ENCODE data around the gene PPP1R12B.

Gene PPP1R12B

GRCh38 chr1:202306535-202307345 lies 41.8 kb upstream of the PPP1R12B start:
- Histone ChIP-seq H3K9ac (ENCODE audit: low read depth, low read length, poor library complexity) (no peak overlapping the region), H3K79me1 (ENCODE audit: low read depth, low read length) (no peaks in the 10 kb centered on the region), H3K4ac (ENCODE audit: low read length) (no peak overlapping the region), H3K27me3 (ENCODE audit: control insufficient read depth in 3 of 3, insufficient read depth in 3 of 3, low read depth in 1 of 3, low read length in 3 of 3) (peaks cover 0 to 56% (median 0%) of the 10 kb centered on the region in 3 experiments), H2BK12ac (ENCODE audit: low read length) (no peak overlapping the region), H3K4me2 (ENCODE audit: insufficient read depth, low read length, poor library complexity, severe bottlenecking) (no peak overlapping the region), H3K14ac (ENCODE audit: low read length) (peak overlapping the region; percentile 10), H4K91ac (ENCODE audit: low read depth, low read length, poor library complexity) (peak overlapping the region; percentile 47), H3K4me3 (ENCODE audit: low read length in 2 of 2) (no peak overlapping the region), H3K9me3 (replicated peaks in 1 of 2; ENCODE audit: control insufficient read depth in 2 of 2, insufficient read depth in 1 of 2, low read depth in 1 of 2, low read length in 2 of 2) (peaks cover 0 to 1% of the 10 kb centered on the region in 2 donors), H3K36me3 (replicated peaks in 1 of 2; ENCODE audit: control insufficient read depth in 2 of 2, insufficient read depth in 2 of 2, low read length in 2 of 2) (no peaks in the 10 kb centered on the region), H2BK15ac (ENCODE audit: low read length) (no peak overlapping the region), H2BK120ac (ENCODE audit: low read depth, low read length) (no peak overlapping the region), H2AK5ac (ENCODE audit: low read depth, low read length) (peak overlapping the region; percentile 33), H3K23ac (ENCODE audit: low read depth, low read length, poor library complexity) (peak overlapping the region; percentile 8), H3K27ac (replicated peaks; ENCODE audit: low read length) (no peak overlapping the region), H3K18ac (ENCODE audit: low read length) (peak overlapping the region; percentile 30), H3K4me1 (ENCODE audit: control insufficient read depth in 2 of 2, insufficient read depth in 1 of 2, low read depth in 1 of 2, low read length in 2 of 2) (no peaks in the 10 kb centered on the region), H2BK5ac (ENCODE audit: low read length) (no peak overlapping the region), H2AFZ (ENCODE audit: low read length) (no peak overlapping the region), H4K8ac (ENCODE audit: low read depth, low read length) (no peak overlapping the region)
- WGBS, 2 donors (ENCODE audit: extremely low coverage in 2 of 2, insufficient read length in 2 of 2, insufficient replicate concordance in 1 of 2), result no CpG with 5 or more reads among the region's 9 CpGs
- DNase-seq (ENCODE audit: low spot score), result no peak

- Histone ChIP-seq H2BK15ac (ENCODE audit: low read length) (no peak overlapping the region), H2BK12ac (ENCODE audit: low read length) (no peak overlapping the region), H2AFZ (ENCODE audit: low read length) (no peak overlapping the region), H3K9me3 (replicated peaks in 1 of 2; ENCODE audit: control insufficient read depth in 2 of 2, insufficient read depth in 1 of 2, low read depth in 1 of 2, low read length in 2 of 2) (no peaks in the 10 kb centered on the region), H2BK5ac (ENCODE audit: low read length) (no peak overlapping the region), H3K4me2 (ENCODE audit: insufficient read depth, low read length, poor library complexity, severe bottlenecking) (no peak overlapping the region), H3K4me3 (ENCODE audit: low read length in 2 of 2) (no peak overlapping the region), H3K23ac (ENCODE audit: low read depth, low read length, poor library complexity) (no peak overlapping the region), H2BK120ac (ENCODE audit: low read depth, low read length) (no peak overlapping the region), H3K27ac (replicated peaks; ENCODE audit: low read length) (no peak overlapping the region), H4K8ac (ENCODE audit: low read depth, low read length) (no peak overlapping the region), H2AK5ac (ENCODE audit: low read depth, low read length) (no peak overlapping the region), H3K79me1 (ENCODE audit: low read depth, low read length) (no peaks in the 10 kb centered on the region), H4K91ac (ENCODE audit: low read depth, low read length, poor library complexity) (no peak overlapping the region), H3K9ac (ENCODE audit: low read depth, low read length, poor library complexity) (no peak overlapping the region), H3K18ac (ENCODE audit: low read length) (no peak overlapping the region), H3K36me3 (replicated peaks in 1 of 2; ENCODE audit: control insufficient read depth in 2 of 2, insufficient read depth in 2 of 2, low read length in 2 of 2) (no peaks in the 10 kb centered on the region), H3K27me3 (ENCODE audit: control insufficient read depth in 3 of 3, insufficient read depth in 3 of 3, low read depth in 1 of 3, low read length in 3 of 3) (peaks cover 0 to 46% (median 0%) of the 10 kb centered on the region in 3 experiments), H3K4ac (ENCODE audit: low read length) (no peak overlapping the region), H3K4me1 (ENCODE audit: control insufficient read depth in 2 of 2, insufficient read depth in 1 of 2, low read depth in 1 of 2, low read length in 2 of 2) (no peaks in the 10 kb centered on the region), H3K14ac (ENCODE audit: low read length) (no peak overlapping the region)
- no peak for DNase-seq (ENCODE audit: low spot score)
These were observed 38.3 kb upstream of the PPP1R12B start for GRCh38 chr1:202310071-202310725.

GRCh38 chr1:202310746-202311145 lies 37.8 kb upstream of the PPP1R12B start:
- Histone ChIP-seq H2AK5ac (ENCODE audit: low read depth, low read length) (no peak overlapping the region), H3K4me1 (ENCODE audit: control insufficient read depth in 2 of 2, insufficient read depth in 1 of 2, low read depth in 1 of 2, low read length in 2 of 2) (no peaks in the 10 kb centered on the region), H3K4me2 (ENCODE audit: insufficient read depth, low read length, poor library complexity, severe bottlenecking) (no peak overlapping the region), H3K4me3 (ENCODE audit: low read length in 2 of 2) (no peak overlapping the region), H3K9me3 (replicated peaks in 1 of 2; ENCODE audit: control insufficient read depth in 2 of 2, insufficient read depth in 1 of 2, low read depth in 1 of 2, low read length in 2 of 2) (no peaks in the 10 kb centered on the region), H2AFZ (ENCODE audit: low read length) (no peak overlapping the region), H4K91ac (ENCODE audit: low read depth, low read length, poor library complexity) (no peak overlapping the region), H2BK15ac (ENCODE audit: low read length) (no peak overlapping the region), H2BK12ac (ENCODE audit: low read length) (no peak overlapping the region), H2BK120ac (ENCODE audit: low read depth, low read length) (no peak overlapping the region), H3K9ac (ENCODE audit: low read depth, low read length, poor library complexity) (no peak overlapping the region), H3K4ac (ENCODE audit: low read length) (no peak overlapping the region), H4K8ac (ENCODE audit: low read depth, low read length) (no peak overlapping the region), H3K36me3 (replicated peaks in 1 of 2; ENCODE audit: control insufficient read depth in 2 of 2, insufficient read depth in 2 of 2, low read length in 2 of 2) (no peaks in the 10 kb centered on the region), H3K79me1 (ENCODE audit: low read depth, low read length) (no peaks in the 10 kb centered on the region), H3K23ac (ENCODE audit: low read depth, low read length, poor library complexity) (no peak overlapping the region), H2BK5ac (ENCODE audit: low read length) (no peak overlapping the region), H3K18ac (ENCODE audit: low read length) (no peak overlapping the region), H3K14ac (ENCODE audit: low read length) (no peak overlapping the region), H3K27ac (replicated peaks; ENCODE audit: low read length) (no peak overlapping the region), H3K27me3 (ENCODE audit: control insufficient read depth in 3 of 3, insufficient read depth in 3 of 3, low read depth in 1 of 3, low read length in 3 of 3) (peaks cover 0 to 43% (median 0%) of the 10 kb centered on the region in 3 experiments)
- no CpG with 5 or more reads among the region's 3 CpGs for WGBS, 2 donors (ENCODE audit: extremely low coverage in 2 of 2, insufficient read length in 2 of 2, insufficient replicate concordance in 1 of 2)
- DNase-seq (ENCODE audit: low spot score), result no peak

- Histone ChIP-seq H3K4me1 (ENCODE audit: control insufficient read depth in 2 of 2, insufficient read depth in 1 of 2, low read depth in 1 of 2, low read length in 2 of 2) (no peaks in the 10 kb centered on the region), H3K14ac (ENCODE audit: low read length) (no peak overlapping the region), H3K4me2 (ENCODE audit: insufficient read depth, low read length, poor library complexity, severe bottlenecking) (no peak overlapping the region), H2AK5ac (ENCODE audit: low read depth, low read length) (no peak overlapping the region), H3K23ac (ENCODE audit: low read depth, low read length, poor library complexity) (no peak overlapping the region), H4K8ac (ENCODE audit: low read depth, low read length) (no peak overlapping the region), H3K9ac (ENCODE audit: low read depth, low read length, poor library complexity) (no peak overlapping the region), H2BK120ac (ENCODE audit: low read depth, low read length) (no peak overlapping the region), H2AFZ (ENCODE audit: low read length) (no peak overlapping the region), H3K79me1 (ENCODE audit: low read depth, low read length) (no peaks in the 10 kb centered on the region), H3K27ac (replicated peaks; ENCODE audit: low read length) (no peak overlapping the region), H3K4ac (ENCODE audit: low read length) (no peak overlapping the region), H3K27me3 (ENCODE audit: control insufficient read depth in 3 of 3, insufficient read depth in 3 of 3, low read depth in 1 of 3, low read length in 3 of 3) (peaks cover 0 to 36% (median 0%) of the 10 kb centered on the region in 3 experiments), H4K91ac (ENCODE audit: low read depth, low read length, poor library complexity) (no peak overlapping the region), H3K9me3 (replicated peaks in 1 of 2; ENCODE audit: control insufficient read depth in 2 of 2, insufficient read depth in 1 of 2, low read depth in 1 of 2, low read length in 2 of 2) (no peaks in the 10 kb centered on the region), H2BK12ac (ENCODE audit: low read length) (no peak overlapping the region), H3K4me3 (ENCODE audit: low read length in 2 of 2) (no peak overlapping the region), H3K18ac (ENCODE audit: low read length) (no peak overlapping the region), H2BK15ac (ENCODE audit: low read length) (no peak overlapping the region), H3K36me3 (replicated peaks in 1 of 2; ENCODE audit: control insufficient read depth in 2 of 2, insufficient read depth in 2 of 2, low read length in 2 of 2) (no peaks in the 10 kb centered on the region), H2BK5ac (ENCODE audit: low read length) (no peak overlapping the region)
- no CpG with 5 or more reads among the region's 14 CpGs for WGBS, 2 donors (ENCODE audit: extremely low coverage in 2 of 2, insufficient read length in 2 of 2, insufficient replicate concordance in 1 of 2)
- DNase-seq (ENCODE audit: low spot score), result no peak
These were observed 36.4 kb upstream of the PPP1R12B start for GRCh38 chr1:202311875-202312635.

Data from neuronal stem cell (in vitro differentiated cells).